CD4-positive, alpha-beta T cell treated with Interleukin-17A for 4 hours (primary cell): ENCODE data around the gene PDZD2.
"Not testable (repeated sequence)": the region's sequence is repeated elsewhere in the genome, so short reads cannot be mapped to it uniquely, and the experiment has no call there.

Experiments
- DNase-seq: peaks from one replicate; pipeline ENCODE4 v3.0.0-alpha.2; 2020; ENCODE audit warnings: mixed read lengths

The PDZD2 gene

DNA sequence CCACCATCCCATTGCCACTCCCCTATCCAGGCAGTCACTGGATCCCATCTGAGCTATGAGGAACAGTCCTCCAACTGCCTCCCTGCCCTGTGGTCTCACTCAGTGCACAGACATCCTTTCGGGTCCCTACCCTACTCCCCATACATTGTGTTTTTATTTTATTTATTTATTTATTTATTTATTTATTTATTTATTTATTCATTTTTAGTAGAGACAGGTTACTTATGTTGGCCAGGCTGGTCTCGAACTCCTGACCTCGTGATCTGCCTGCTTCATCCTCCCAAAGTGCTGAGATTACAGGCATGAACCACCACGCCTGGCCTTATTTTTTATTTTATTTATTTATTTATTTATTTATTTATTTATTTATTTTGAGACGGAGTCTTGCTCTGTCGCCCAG, 137.4 kb downstream of the PDZD2 start:
- DNase-seq, result not testable (repeated sequence)

- no peak for DNase-seq
Observed at GRCh38 chr5:31776976-31777651, 138.2 kb downstream of the PDZD2 start.

DNA sequence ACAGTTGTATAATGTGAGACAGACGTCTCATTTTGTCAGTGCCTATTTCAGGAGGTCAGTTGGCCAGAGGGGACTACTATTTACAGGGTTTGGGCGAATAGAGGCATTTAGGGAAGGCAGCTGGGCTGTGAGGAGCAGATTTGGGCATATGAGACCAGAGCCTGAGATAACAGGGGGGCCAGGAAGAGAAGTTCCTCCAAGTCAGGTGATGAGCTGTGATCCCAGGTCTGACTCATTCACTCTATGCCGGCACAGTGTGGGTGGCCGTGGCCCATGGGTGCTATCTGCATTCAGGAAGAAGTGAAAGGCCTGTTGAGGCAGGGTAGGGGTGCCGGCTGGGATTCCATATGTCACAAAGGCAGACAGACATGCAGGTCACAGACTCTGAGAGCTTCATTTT, 142.8 kb downstream of the PDZD2 start:
- no peak for DNase-seq

DNA sequence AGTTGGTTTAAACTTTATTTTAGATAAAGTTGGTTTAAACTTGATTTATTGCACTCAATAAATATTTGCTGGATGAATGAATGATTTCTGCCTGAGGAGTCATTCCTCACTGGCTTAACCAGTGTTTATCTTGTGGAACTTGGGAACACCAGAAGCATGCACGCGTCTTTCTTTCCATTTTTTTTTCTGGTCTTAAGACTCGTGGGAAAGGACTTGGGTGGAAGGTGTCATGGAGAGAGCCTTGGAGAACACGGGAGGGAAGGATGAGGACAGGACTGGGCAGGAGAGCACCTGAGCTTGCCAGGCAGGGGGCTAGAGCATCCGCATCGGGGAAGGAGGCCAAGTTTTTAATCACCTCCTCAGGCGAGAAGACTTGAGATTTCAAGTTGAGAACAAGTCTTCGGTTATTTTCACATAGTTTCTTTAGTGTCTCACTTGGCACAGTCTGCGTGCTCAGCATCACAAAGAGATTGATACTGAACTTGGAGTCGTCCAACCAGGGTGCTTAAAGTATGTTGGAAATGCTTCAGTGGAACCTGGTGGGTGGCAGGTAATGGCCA, 144.2 kb downstream of the PDZD2 start:
- DNase-seq, result no peak

GRCh38 chr5:31783731-31784130, 144.8 kb downstream of the PDZD2 start:
- DNase-seq, result no peak

- DNase-seq, result no peak
Observed at GRCh38 chr5:31786090-31786631, 147.2 kb downstream of the PDZD2 start.

GRCh38 chr5:31794009-31794408, 155.1 kb downstream of the PDZD2 start:
- no peak for DNase-seq

- DNase-seq, result no peak
Observed at GRCh38 chr5:31798168-31798567, 159.2 kb downstream of the PDZD2 start.

DNA sequence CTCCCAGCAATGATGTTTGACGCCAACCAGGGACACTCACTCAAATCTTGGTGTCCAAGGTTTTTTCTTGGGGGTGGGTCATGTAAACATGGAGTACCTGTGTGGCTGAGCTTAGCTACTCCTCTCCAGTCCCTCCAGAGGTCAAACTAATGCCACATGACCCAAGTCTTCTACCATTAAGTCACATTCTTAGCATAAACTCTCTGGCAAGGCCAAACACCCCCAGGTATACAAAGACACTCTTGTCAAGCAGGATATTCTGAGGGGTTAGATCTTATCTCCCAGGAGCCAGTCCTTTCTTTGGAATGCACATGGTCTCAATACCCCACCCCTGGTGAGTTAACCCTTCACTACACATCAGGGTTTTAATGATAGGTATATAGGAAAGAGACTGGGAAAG, 161.4 kb downstream of the PDZD2 start:
- DNase-seq, result no peak

DNA sequence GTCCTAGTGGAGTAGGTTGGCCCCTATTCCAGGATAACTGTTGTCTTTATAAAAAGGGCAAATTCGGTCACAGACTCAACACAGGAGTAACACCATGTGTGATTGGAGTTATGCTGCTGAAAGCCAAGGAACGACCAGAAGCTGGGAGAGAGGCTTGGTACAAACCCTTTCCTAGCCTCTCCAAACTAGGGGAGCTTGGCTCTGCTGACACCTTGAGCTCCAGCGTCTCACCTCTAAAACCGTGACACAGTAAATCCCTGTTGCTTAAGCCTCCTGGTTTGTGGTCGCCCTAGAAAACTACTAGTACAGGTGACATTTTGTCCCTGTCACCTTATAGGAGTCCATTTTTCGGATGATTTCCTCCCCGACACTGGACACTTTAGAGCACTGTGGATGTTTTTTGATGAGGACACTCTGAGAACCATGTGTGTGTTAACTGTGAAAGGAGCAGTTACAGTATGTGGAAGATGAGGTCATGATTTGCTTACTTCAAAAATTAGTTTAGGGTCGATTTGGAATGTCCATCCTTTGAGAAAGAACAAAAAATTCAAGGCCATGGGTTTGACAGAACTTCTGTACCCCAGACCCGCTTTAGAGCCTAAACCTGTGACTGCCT, 167.0 kb downstream of the PDZD2 start:
- no peak for DNase-seq

- DNase-seq, result no peak
Observed at GRCh38 chr5:31806561-31806960, 167.6 kb downstream of the PDZD2 start.

GRCh38 chr5:31807789-31808540, 169.0 kb downstream of the PDZD2 start:
- DNase-seq, result no peak

- DNase-seq, result peak; percentile 17
Observed at GRCh38 chr5:31809050-31809870, 170.3 kb downstream of the PDZD2 start.

DNA sequence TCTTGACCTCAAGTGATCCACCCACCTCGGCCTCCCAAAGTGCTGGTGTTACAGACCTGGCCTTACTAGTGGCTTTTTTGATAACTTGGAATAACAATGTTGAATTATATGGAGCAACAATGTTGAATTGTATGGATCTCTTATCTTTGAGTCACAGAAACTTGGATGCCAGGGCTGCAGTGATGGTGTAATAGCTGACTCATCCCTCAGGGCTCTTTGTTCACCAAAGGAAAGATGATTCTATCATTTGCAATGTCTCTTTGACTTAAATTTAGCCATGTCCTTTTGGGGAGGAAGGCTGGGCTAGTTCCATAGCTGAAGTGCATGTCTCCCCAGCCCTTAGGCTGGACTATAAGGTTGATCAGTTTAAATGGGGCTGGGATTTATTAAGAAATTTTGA, 172.3 kb downstream of the PDZD2 start:
- DNase-seq, result no peak

DNA sequence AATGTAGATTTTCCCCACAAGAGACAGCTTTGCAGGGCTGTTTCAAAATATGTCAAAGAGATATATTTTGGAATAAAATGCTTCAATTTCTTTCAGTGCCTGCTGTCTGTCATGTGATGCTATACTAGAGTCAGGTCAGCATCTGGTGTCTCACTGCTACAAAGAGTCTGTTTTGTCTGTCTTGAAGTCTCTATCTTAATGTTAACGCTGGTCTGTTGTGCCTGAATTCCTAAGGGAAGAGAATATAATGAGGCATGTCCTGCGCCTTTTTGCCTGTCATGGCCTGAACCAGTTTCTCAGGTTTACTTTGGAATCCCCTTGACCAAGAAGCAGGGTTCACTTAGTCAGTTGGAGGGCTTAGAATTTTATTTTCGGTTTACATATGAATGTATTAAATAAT, 176.4 kb downstream of the PDZD2 start:
- no peak for DNase-seq

DNA sequence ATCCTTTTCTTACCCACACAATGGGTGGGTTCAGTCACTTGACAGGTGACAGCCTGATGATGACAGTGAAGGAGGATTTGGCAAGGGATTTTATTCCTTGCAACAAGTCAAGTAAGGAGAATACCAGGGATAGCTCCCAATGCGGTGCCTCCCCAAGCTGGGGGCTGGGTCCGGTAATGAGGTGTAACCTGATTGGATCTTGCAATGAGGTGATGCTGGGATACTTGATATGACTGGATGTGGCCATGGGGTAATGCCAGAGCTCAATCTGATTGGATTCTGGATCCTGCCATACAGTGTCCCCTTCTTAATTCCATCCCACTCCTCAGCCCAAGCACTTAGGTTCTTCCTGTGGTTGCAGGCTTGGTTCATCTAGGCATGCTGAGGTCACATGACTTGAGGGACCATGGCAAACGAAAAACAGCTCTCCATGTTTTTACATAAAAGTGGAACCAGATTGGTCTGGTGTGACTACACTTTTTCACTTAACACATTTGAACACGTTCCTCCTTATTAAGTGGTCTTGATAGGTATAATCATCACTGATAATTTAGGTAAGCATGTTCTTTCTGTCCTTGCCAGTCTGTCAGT, 181.1 kb downstream of the PDZD2 start:
- no peak for DNase-seq

GRCh38 chr5:31823472-31823871, 184.5 kb downstream of the PDZD2 start:
- DNase-seq, result no peak

- no peak for DNase-seq
Observed at GRCh38 chr5:31824869-31825517, 186.1 kb downstream of the PDZD2 start.

- peak; percentile 64 for DNase-seq
Observed at GRCh38 chr5:31825518-31826068, 186.7 kb downstream of the PDZD2 start.

DNA sequence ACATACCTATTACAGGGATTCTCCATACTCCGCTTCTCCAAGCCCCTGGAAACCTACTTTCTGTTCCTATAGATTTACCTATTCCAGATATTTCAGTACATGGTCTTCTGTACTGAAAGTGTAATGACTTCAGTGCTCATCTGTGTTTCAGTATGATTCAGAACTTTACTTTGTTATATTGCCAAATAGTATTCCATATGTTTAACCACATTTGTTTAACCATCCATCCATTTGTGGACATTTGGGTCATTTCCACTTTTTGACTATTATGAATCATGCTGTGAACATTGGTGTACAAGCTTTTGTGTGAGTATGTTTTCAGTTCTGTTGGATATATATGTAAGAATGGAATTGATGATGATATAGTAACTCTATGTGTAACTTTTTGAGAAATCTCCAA, 188.9 kb downstream of the PDZD2 start:
- DNase-seq, result no peak

GRCh38 chr5:31832966-31833365, 194.0 kb downstream of the PDZD2 start:
- no peak for DNase-seq
